GM23338 (cell line): Measurements from ENCODE around the gene IGSF8. TPM values are rescaled to one million over a fixed set of nuclear protein-coding genes. Genes with fewer than 3 reads are reported as not detected.

Experiments
- ATAC-seq: fragments of 200-7000 bp; cut with Tn5 transposase; 3 replicates; pipeline ENCODE4 v1.9.1; 2020
- DNase-seq: peaks from one replicate; pipeline ENCODE4 v3.0.0-alpha.2; 2015; ENCODE audit warnings: low spot score
- H2AFZ ChIP-seq: fragments of 200-600 bp; sonication (generic); 2 replicates; pipeline ENCODE4 v1.8.0; 2016; ENCODE audit warnings: antibody characterized with exemption, mild to moderate bottlenecking, moderate library complexity
- H3F3A ChIP-seq: fragments of 200-600 bp; sonication (generic); replicated peaks from 2 replicates; pipeline ENCODE4 v1.8.0; 2017; ENCODE audit warnings: antibody characterized with exemption, mixed run types, low read depth
- H3K27ac ChIP-seq: fragments of 200-600 bp; sonication (generic); 2 replicates; pipeline ENCODE4 v1.6.1; 2016; ENCODE audit warnings: low read depth
- H3K27me3 ChIP-seq: fragments of 200-600 bp; sonication (generic); 2 replicates; pipeline ENCODE4 v1.8.0; 2016; ENCODE audit warnings: mild to moderate bottlenecking, mixed run types, moderate library complexity; ENCODE audit not compliant: insufficient read depth
- H3K36me3 ChIP-seq: fragments of 200-600 bp; sonication (generic); 2 replicates; pipeline ENCODE4 v1.8.0; 2016; ENCODE audit warnings: mild to moderate bottlenecking; ENCODE audit not compliant: insufficient read depth
- H3K4me1 ChIP-seq: fragments of 200-600 bp; sonication (generic); 2 replicates; pipeline ENCODE4 v1.8.0; 2016; ENCODE audit warnings: mild to moderate bottlenecking, moderate library complexity; ENCODE audit not compliant: insufficient read depth
- H3K4me2 ChIP-seq: fragments of 200-600 bp; sonication (generic); 2 replicates; pipeline ENCODE4 v1.7.1; 2017; ENCODE audit warnings: mixed run types
- H3K4me3 ChIP-seq: fragments of 200-600 bp; sonication (generic); 2 replicates; pipeline ENCODE4 v1.6.1; 2016; ENCODE audit warnings: mixed run types
- H3K79me2 ChIP-seq: fragments of 200-600 bp; sonication (generic); replicated peaks from 2 replicates; pipeline ENCODE4 v1.8.0; 2017; ENCODE audit warnings: mild to moderate bottlenecking; ENCODE audit not compliant: insufficient read depth
- H3K9me2 ChIP-seq: fragments of 200-600 bp; sonication (generic); 2 replicates; pipeline ENCODE4 v1.8.0; 2017; ENCODE audit not compliant: insufficient read depth
- H4K20me1 ChIP-seq: fragments of 200-600 bp; sonication (generic); replicated peaks from 2 replicates; pipeline ENCODE4 v1.8.0; 2017; ENCODE audit warnings: mild to moderate bottlenecking; ENCODE audit not compliant: insufficient read depth
- H3K27ac Mint-ChIP-seq: 2 replicates; pipeline ENCODE4 v1.8.0; 2020; ENCODE audit warnings: inconsistent platforms, mild to moderate bottlenecking, moderate library complexity, mixed read lengths
- H3K27me3 Mint-ChIP-seq: 3 replicates; pipeline ENCODE4 v1.8.0; 2022; ENCODE audit warnings: low read depth, mild to moderate bottlenecking, moderate library complexity, mixed read lengths, inconsistent platforms; ENCODE audit not compliant: insufficient read depth, poor library complexity
- H3K36me3 Mint-ChIP-seq: 3 replicates; pipeline ENCODE4 v1.8.0; 2021; ENCODE audit warnings: low read depth, mild to moderate bottlenecking, inconsistent platforms, moderate library complexity, mixed read lengths
- H3K4me1 Mint-ChIP-seq: 3 replicates; pipeline ENCODE4 v1.8.0; 2020; ENCODE audit warnings: mild to moderate bottlenecking, inconsistent platforms, mixed read lengths
- H3K4me3 Mint-ChIP-seq: 3 replicates; pipeline ENCODE4 v1.8.0; 2021; ENCODE audit warnings: moderate library complexity, mild to moderate bottlenecking, inconsistent platforms, mixed read lengths
- H3K9me3 Mint-ChIP-seq: 3 replicates; pipeline ENCODE4 v1.8.0; 2020; ENCODE audit warnings: moderate library complexity, mild to moderate bottlenecking, inconsistent platforms, mixed read lengths
- CREB1 ChIP-seq: fragments of 250-450 bp; sonication (Bioruptor Pico); IDR thresholded peaks from 2 replicates; pipeline ENCODE4 v1.5.0; 2020; ENCODE audit warnings: low read depth, mild to moderate bottlenecking, moderate library complexity
- EZH2 ChIP-seq: fragments of 200-600 bp; sonication (generic); IDR thresholded peaks from one replicate; pipeline ENCODE4 v1.8.0; 2017; ENCODE audit warnings: antibody characterized with exemption, mild to moderate bottlenecking, low read depth; ENCODE audit not compliant: unreplicated experiment
- EZH2phosphoT487 ChIP-seq: fragments of 200-600 bp; sonication (generic); IDR thresholded peaks from one replicate; pipeline ENCODE4 v1.8.1; 2018; ENCODE audit warnings: antibody characterized with exemption; ENCODE audit not compliant: unreplicated experiment
- JUNB ChIP-seq: IDR thresholded peaks from one replicate; pipeline ENCODE4 v1.6.1; 2016; ENCODE audit warnings: antibody characterized with exemption; ENCODE audit not compliant: unreplicated experiment
- NANOG ChIP-seq: IDR thresholded peaks from 2 replicates; pipeline ENCODE4 v1.6.1; 2016; ENCODE audit warnings: antibody characterized with exemption, borderline replicate concordance
- POLR2AphosphoS5 ChIP-seq: IDR thresholded peaks from 2 replicates; pipeline ENCODE4 v1.6.1; 2016; ENCODE audit warnings: antibody characterized with exemption, low read depth
- STAT1 ChIP-seq: IDR thresholded peaks from one replicate; pipeline ENCODE4 v1.6.1; 2016; ENCODE audit warnings: antibody characterized with exemption; ENCODE audit not compliant: unreplicated experiment
- ZNF114 ChIP-seq: fragments of 250-450 bp; sonication (Bioruptor Pico); IDR thresholded peaks from 2 replicates; pipeline ENCODE4 v1.5.0; 2020; ENCODE audit warnings: mild to moderate bottlenecking, moderate library complexity
- ZNF331 ChIP-seq: fragments of 250-450 bp; sonication (Bioruptor Pico); IDR thresholded peaks from 2 replicates; pipeline ENCODE4 v1.5.0; 2020; ENCODE audit warnings: low read depth, mild to moderate bottlenecking, moderate library complexity
- polyA plus RNA-seq: library from polyadenylated mRNA; unstranded; fragments of >200 nt; fragmentation: Nextera tagmentation; extraction: Ambion mirVana; gene quantifications from 2 replicates; pipeline ENCODE4 v1.2.1, GENCODE V29; 2016
- total RNA-seq: library from RNA; depleted of rRNA; stranded (reverse); fragments of >200 nt; shearing (Covaris generic); gene quantifications from 2 replicates; pipeline ENCODE4 v1.2.3, GENCODE V29; 2014
- TF ChIP-seq, protein P1 (sequence below): fragments of 250-450 bp; sonication (Bioruptor Pico); IDR thresholded peaks from 2 replicates; pipeline ENCODE4 v1.5.0; 2020; ENCODE audit warnings: mild to moderate bottlenecking, moderate library complexity
- TF ChIP-seq, protein P2 (sequence below): IDR thresholded peaks from 2 replicates; pipeline ENCODE4 v1.6.1; 2016; ENCODE audit warnings: antibody characterized with exemption
- TF ChIP-seq, protein P3 (sequence below), 2 experiments: fragments of 200-600 bp in 1 of 2; sonication (generic) in 1 of 2; conservative IDR thresholded peaks; 2 replicates each; pipeline versions ENCODE4 v1.5.1 to v1.6.1; 2016 to 2017; ENCODE audit warnings: antibody characterized with exemption in 2 of 2, low read depth in 2 of 2, mild to moderate bottlenecking in 2 of 2, moderate library complexity in 1 of 2
- TF ChIP-seq, protein P4 (sequence below): IDR thresholded peaks from one replicate; pipeline ENCODE4 v1.6.1; 2018; ENCODE audit warnings: antibody characterized with exemption; ENCODE audit not compliant: unreplicated experiment

IGSF8 gene
- total and polyA plus RNA-seq, 2 experiments from 2014 or later = 38.4 to 120 TPM

DNA sequence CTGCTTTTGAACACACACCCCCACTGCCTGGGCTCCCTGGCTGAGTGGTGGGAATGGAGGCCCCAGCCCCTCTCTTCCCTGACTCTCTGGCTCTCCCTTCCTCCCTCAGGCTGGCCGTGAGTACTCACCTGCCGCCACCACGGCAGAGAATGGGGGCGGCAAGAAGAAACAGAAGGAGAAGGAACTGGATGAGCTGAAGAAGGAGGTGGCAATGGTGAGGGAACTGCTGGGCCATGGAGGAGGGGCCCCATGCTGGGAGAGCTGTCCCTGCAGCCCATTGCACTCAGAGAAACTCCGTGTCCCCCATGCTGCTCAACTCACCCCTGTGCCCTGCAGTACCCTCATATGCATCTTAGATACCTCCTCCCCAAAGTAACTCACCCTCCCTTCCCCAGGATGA is 22.4 kb upstream of the IGSF8 start (continued):
- TF ChIP-seq, protein P1, sequence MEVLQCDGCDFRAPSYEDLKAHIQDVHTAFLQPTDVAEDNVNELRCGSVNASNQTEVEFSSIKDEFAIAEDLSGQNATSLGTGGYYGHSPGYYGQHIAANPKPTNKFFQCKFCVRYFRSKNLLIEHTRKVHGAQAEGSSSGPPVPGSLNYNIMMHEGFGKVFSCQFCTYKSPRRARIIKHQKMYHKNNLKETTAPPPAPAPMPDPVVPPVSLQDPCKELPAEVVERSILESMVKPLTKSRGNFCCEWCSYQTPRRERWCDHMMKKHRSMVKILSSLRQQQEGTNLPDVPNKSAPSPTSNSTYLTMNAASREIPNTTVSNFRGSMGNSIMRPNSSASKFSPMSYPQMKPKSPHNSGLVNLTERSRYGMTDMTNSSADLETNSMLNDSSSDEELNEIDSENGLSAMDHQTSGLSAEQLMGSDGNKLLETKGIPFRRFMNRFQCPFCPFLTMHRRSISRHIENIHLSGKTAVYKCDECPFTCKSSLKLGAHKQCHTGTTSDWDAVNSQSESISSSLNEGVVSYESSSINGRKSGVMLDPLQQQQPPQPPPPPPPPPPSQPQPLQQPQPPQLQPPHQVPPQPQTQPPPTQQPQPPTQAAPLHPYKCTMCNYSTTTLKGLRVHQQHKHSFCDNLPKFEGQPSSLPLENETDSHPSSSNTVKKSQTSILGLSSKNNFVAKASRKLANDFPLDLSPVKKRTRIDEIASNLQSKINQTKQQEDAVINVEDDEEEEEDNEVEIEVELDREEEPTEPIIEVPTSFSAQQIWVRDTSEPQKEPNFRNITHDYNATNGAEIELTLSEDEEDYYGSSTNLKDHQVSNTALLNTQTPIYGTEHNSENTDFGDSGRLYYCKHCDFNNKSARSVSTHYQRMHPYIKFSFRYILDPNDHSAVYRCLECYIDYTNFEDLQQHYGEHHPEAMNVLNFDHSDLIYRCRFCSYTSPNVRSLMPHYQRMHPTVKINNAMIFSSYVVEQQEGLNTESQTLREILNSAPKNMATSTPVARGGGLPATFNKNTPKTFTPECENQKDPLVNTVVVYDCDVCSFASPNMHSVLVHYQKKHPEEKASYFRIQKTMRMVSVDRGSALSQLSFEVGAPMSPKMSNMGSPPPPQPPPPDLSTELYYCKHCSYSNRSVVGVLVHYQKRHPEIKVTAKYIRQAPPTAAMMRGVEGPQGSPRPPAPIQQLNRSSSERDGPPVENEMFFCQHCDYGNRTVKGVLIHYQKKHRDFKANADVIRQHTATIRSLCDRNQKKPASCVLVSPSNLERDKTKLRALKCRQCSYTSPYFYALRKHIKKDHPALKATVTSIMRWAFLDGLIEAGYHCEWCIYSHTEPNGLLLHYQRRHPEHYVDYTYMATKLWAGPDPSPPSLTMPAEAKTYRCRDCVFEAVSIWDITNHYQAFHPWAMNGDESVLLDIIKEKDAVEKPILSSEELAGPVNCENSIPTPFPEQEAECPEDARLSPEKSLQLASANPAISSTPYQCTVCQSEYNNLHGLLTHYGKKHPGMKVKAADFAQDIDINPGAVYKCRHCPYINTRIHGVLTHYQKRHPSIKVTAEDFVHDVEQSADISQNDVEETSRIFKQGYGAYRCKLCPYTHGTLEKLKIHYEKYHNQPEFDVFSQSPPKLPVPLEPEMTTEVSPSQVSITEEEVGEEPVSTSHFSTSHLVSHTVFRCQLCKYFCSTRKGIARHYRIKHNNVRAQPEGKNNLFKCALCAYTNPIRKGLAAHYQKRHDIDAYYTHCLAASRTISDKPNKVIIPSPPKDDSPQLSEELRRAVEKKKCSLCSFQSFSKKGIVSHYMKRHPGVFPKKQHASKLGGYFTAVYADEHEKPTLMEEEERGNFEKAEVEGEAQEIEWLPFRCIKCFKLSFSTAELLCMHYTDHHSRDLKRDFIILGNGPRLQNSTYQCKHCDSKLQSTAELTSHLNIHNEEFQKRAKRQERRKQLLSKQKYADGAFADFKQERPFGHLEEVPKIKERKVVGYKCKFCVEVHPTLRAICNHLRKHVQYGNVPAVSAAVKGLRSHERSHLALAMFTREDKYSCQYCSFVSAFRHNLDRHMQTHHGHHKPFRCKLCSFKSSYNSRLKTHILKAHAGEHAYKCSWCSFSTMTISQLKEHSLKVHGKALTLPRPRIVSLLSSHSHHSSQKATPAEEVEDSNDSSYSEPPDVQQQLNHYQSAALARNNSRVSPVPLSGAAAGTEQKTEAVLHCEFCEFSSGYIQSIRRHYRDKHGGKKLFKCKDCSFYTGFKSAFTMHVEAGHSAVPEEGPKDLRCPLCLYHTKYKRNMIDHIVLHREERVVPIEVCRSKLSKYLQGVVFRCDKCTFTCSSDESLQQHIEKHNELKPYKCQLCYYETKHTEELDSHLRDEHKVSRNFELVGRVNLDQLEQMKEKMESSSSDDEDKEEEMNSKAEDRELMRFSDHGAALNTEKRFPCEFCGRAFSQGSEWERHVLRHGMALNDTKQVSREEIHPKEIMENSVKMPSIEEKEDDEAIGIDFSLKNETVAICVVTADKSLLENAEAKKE (CRISPR knock-in tag) = no peak
- no peak for TF ChIP-seq ZNF331
- TF ChIP-seq STAT1 = no peak
- no peak for TF ChIP-seq EZH2phosphoT487

DNA sequence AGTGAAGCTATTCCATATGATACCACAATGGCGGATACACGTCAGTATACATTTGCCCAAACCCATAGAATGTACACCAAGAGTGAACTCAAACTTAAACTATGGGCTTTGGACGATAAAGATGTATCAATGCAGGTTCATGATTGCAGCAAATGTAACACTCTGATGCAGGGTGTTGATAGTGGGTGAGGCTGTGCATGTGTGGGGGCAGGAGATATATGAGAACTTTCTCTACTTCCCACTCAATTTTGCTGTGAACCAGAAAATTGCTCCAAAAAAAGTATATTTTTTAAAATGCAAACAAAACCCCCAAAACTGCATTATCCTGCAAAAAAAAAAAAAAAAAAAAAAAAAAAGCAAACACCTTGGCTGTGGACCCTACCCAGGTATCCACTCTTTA is 20.5 kb upstream of the IGSF8 start:
- Mint-ChIP-seq H3K27me3 (peaks cover 9% of the 10 kb centered on the region), H3K36me3 (peaks cover 38% of the 10 kb centered on the region), H3K27ac (no peak overlapping the region; the same call in 1 of the 2 replicates), H3K4me3 (no peak overlapping the region; the same call in 2 of the 3 replicates), H3K4me1 (peaks cover 53% of the 10 kb centered on the region), H3K9me3 (no peaks in the 10 kb centered on the region)
- Histone ChIP-seq H3K4me3 (no peak overlapping the region), H3K4me2 (no peak overlapping the region), H3K9me2 (no peaks in the 10 kb centered on the region), H3K79me2 (peaks cover 4% of the 10 kb centered on the region; the same call in 1 of the 2 replicates), H3K36me3 (no peaks in the 10 kb centered on the region), H3K27ac (no peak overlapping the region), H3K27me3 (no peaks in the 10 kb centered on the region), H3F3A (no peaks in the 10 kb centered on the region), H2AFZ (no peak overlapping the region), H3K4me1 (peaks cover 44% of the 10 kb centered on the region), H4K20me1 (no peaks in the 10 kb centered on the region)
- TF ChIP-seq ZNF114 (no peak), ZNF331 (no peak), JUNB (no peak), EZH2 (no peak), POLR2AphosphoS5 (no peak), NANOG (no peak), CREB1 (CRISPR knock-in tag) (no peak), EZH2phosphoT487 (no peak)
- TF ChIP-seq, protein P2, sequence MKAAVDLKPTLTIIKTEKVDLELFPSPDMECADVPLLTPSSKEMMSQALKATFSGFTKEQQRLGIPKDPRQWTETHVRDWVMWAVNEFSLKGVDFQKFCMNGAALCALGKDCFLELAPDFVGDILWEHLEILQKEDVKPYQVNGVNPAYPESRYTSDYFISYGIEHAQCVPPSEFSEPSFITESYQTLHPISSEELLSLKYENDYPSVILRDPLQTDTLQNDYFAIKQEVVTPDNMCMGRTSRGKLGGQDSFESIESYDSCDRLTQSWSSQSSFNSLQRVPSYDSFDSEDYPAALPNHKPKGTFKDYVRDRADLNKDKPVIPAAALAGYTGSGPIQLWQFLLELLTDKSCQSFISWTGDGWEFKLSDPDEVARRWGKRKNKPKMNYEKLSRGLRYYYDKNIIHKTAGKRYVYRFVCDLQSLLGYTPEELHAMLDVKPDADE = no peak
- TF ChIP-seq, protein P3, sequence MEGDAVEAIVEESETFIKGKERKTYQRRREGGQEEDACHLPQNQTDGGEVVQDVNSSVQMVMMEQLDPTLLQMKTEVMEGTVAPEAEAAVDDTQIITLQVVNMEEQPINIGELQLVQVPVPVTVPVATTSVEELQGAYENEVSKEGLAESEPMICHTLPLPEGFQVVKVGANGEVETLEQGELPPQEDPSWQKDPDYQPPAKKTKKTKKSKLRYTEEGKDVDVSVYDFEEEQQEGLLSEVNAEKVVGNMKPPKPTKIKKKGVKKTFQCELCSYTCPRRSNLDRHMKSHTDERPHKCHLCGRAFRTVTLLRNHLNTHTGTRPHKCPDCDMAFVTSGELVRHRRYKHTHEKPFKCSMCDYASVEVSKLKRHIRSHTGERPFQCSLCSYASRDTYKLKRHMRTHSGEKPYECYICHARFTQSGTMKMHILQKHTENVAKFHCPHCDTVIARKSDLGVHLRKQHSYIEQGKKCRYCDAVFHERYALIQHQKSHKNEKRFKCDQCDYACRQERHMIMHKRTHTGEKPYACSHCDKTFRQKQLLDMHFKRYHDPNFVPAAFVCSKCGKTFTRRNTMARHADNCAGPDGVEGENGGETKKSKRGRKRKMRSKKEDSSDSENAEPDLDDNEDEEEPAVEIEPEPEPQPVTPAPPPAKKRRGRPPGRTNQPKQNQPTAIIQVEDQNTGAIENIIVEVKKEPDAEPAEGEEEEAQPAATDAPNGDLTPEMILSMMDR (conservative IDR thresholded peaks at IDR 0.05; ENCODE audit: low read depth in 2 of 2) = no peak
- TF ChIP-seq, protein P4, sequence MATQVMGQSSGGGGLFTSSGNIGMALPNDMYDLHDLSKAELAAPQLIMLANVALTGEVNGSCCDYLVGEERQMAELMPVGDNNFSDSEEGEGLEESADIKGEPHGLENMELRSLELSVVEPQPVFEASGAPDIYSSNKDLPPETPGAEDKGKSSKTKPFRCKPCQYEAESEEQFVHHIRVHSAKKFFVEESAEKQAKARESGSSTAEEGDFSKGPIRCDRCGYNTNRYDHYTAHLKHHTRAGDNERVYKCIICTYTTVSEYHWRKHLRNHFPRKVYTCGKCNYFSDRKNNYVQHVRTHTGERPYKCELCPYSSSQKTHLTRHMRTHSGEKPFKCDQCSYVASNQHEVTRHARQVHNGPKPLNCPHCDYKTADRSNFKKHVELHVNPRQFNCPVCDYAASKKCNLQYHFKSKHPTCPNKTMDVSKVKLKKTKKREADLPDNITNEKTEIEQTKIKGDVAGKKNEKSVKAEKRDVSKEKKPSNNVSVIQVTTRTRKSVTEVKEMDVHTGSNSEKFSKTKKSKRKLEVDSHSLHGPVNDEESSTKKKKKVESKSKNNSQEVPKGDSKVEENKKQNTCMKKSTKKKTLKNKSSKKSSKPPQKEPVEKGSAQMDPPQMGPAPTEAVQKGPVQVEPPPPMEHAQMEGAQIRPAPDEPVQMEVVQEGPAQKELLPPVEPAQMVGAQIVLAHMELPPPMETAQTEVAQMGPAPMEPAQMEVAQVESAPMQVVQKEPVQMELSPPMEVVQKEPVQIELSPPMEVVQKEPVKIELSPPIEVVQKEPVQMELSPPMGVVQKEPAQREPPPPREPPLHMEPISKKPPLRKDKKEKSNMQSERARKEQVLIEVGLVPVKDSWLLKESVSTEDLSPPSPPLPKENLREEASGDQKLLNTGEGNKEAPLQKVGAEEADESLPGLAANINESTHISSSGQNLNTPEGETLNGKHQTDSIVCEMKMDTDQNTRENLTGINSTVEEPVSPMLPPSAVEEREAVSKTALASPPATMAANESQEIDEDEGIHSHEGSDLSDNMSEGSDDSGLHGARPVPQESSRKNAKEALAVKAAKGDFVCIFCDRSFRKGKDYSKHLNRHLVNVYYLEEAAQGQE = no peak
- DNase-seq (no peak), ATAC-seq (no peak)
